Embryonic facial prominence (tissue), 1 donor: ENCODE results near the gene MCOLN1.
"Not testable (repeated sequence)": the region's sequence is repeated elsewhere in the genome, so short reads cannot be mapped to it uniquely, and the experiment has no call there.

Experiments
- DNase-seq: peaks from one replicate; pipeline ENCODE4 v3.0.0-alpha.2; 2016; ENCODE audit errors: extremely low spot score

Gene MCOLN1

GRCh38 chr19:7575434-7576040 lies 53.1 kb downstream of the MCOLN1 start:
- no peak for DNase-seq

GRCh38 chr19:7577422-7577821 lies 55.0 kb downstream of the MCOLN1 start:
- DNase-seq = not testable (repeated sequence)

GRCh38 chr19:7578127-7578526 lies 55.7 kb downstream of the MCOLN1 start:
- no peak for DNase-seq

- DNase-seq = no peak
These were observed 56.8 kb downstream of the MCOLN1 start for GRCh38 chr19:7579182-7579581.

GRCh38 chr19:7582446-7582845 lies 60.0 kb downstream of the MCOLN1 start:
- no peak for DNase-seq
